IMR-90 (cell line): ENCODE measurements around the gene ARHGAP24.

Experiments used
- CEBPB ChIP-seq: IDR thresholded peaks from 2 replicates; pipeline ENCODE4 v1.6.1; 2012; ENCODE audit warnings: low read depth, low read length, improper control_type of control experiment
- CHD1 ChIP-seq: IDR thresholded peaks from 2 replicates; pipeline ENCODE4 v1.6.1; 2012; ENCODE audit warnings: low read depth, low read length, improper control_type of control experiment
- MAZ ChIP-seq: IDR thresholded peaks from 2 replicates; pipeline ENCODE4 v1.6.1; 2012; ENCODE audit warnings: low read depth, mild to moderate bottlenecking, low read length, improper control_type of control experiment, moderate library complexity, borderline replicate concordance
- POLR2A ChIP-seq: IDR thresholded peaks from 2 replicates; pipeline ENCODE4 v1.6.1; 2012; ENCODE audit warnings: mild to moderate bottlenecking, low read depth, low read length
- RAD21 ChIP-seq: IDR thresholded peaks from 2 replicates; pipeline ENCODE4 v1.6.1; 2012; ENCODE audit warnings: low read length, improper control_type of control experiment
- RCOR1 ChIP-seq: IDR thresholded peaks from 2 replicates; pipeline ENCODE4 v1.6.1; 2012; ENCODE audit warnings: mild to moderate bottlenecking, low read length, improper control_type of control experiment; ENCODE audit not compliant: insufficient replicate concordance
- RFX5 ChIP-seq: IDR thresholded peaks from 2 replicates; pipeline ENCODE4 v1.8.0; 2012; ENCODE audit warnings: low read depth, mild to moderate bottlenecking, low read length, moderate library complexity
- SMC3 ChIP-seq: fragments of 150-350 bp; IDR thresholded peaks from 2 replicates; pipeline ENCODE4 v1.6.1; 2016; ENCODE audit warnings: low read depth, mild to moderate bottlenecking, antibody characterized with exemption, low read length, moderate library complexity
- USF2 ChIP-seq: fragments of 150-350 bp; IDR thresholded peaks from 2 replicates; pipeline ENCODE4 v1.6.1; 2017; ENCODE audit warnings: mild to moderate bottlenecking, antibody characterized with exemption, low read length, low read depth
- TF ChIP-seq, protein P1 (sequence below): conservative IDR thresholded peaks from 2 replicates; pipeline ENCODE4 v1.5.1; 2012; ENCODE audit warnings: mild to moderate bottlenecking, low read depth, low read length, improper control_type of control experiment

DNA sequence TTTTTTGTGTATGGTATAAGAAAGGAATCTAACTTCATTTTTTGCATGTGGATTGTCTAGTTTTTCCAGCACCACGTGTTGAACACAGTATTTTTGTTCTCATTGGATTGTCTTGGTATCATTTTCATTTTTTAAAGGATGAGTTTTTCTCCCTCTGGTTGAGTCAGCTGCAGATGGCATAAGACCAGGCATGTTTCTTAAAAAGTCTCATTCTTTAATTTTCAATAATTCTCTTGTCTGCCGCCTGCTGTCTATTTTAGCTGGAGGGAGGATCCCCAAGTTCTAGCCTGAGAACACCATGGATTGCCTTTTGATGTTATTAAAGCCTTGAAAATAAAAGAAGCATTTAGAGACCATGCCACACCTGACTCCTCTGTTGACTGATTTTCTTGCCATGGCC lies 263.8 kb downstream of the ARHGAP24 start:
- TF ChIP-seq POLR2A (no peak), MAZ (no peak), CEBPB (no peak), RCOR1 (no peak), USF2 (no peak), RFX5 (no peak), CHD1 (no peak), SMC3 (no peak), RAD21 (no peak)
- TF ChIP-seq, protein P1, sequence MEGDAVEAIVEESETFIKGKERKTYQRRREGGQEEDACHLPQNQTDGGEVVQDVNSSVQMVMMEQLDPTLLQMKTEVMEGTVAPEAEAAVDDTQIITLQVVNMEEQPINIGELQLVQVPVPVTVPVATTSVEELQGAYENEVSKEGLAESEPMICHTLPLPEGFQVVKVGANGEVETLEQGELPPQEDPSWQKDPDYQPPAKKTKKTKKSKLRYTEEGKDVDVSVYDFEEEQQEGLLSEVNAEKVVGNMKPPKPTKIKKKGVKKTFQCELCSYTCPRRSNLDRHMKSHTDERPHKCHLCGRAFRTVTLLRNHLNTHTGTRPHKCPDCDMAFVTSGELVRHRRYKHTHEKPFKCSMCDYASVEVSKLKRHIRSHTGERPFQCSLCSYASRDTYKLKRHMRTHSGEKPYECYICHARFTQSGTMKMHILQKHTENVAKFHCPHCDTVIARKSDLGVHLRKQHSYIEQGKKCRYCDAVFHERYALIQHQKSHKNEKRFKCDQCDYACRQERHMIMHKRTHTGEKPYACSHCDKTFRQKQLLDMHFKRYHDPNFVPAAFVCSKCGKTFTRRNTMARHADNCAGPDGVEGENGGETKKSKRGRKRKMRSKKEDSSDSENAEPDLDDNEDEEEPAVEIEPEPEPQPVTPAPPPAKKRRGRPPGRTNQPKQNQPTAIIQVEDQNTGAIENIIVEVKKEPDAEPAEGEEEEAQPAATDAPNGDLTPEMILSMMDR: no peak
